GM18502 (cell line): ENCODE results near the gene LCA5.
"Not testable (repeated sequence)": the region's sequence is repeated elsewhere in the genome, so short reads cannot be mapped to it uniquely, and the experiment has no call there.

Source experiments
- ATAC-seq: cut with Tn5 transposase; IDR thresholded peaks from one replicate; pipeline ENCODE4 v1.9.1; 2021; ENCODE audit warnings: mild to moderate bottlenecking; ENCODE audit not compliant: unreplicated experiment, poor library complexity

LCA5 gene

DNA sequence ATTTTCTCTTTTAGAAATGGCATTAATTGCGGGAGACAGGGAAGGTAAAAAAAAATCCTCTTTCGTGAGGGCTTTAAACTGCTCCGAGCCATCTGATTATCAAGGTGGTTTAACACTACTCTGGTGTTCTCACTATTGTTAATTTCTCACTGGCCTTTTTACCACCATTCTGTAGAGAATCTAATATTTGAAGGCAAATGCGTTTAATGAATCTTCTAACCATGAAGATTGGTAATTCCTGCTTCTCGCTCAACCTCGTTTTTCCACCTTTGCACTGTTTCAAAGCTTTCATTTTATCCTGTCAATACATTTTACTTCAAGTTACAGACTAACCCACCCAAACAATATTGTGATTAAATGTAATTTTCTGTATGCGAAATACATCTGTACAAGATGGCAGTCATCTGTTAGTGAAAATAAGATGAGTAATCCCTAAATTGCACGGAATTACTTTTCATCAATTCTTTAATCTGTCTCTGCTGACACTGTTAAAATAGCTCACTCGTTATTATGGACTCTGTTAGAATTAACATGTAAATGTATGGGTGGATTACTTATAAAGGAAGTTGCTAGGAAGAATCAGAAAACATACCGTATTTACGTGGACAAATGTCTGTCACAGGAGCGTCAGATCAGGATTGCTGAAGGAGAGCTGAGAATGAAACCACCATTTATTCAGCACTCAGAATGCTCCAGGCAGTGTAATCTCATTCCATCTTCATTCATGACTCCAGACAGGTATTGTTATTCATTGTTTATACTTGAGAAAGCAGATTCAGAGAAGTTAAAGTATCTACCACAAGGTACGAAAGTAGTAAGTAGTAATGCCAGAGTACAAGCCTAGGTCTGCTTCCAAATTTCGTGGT lies 1.1 kb upstream of the LCA5 start:
- no peak for ATAC-seq

DNA sequence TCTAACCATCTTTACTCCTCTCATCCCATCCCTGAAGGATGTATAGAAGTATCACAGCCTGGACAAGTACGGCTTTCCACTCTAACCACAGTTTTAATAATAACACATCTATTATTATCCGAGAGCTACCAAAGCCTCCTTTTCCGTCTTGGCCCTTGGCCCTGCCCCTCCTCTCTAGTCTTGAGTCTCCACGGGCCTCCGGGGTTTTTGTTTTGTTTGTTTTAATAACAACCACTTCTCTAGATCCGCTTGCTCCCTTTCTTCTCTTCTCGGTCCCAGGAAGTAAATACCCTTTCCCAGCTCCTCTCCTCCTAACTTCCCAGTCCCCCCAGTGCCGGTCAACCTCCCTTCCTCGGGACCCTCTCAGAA lies 661 bp downstream of the LCA5 start:
- ATAC-seq = no peak

DNA sequence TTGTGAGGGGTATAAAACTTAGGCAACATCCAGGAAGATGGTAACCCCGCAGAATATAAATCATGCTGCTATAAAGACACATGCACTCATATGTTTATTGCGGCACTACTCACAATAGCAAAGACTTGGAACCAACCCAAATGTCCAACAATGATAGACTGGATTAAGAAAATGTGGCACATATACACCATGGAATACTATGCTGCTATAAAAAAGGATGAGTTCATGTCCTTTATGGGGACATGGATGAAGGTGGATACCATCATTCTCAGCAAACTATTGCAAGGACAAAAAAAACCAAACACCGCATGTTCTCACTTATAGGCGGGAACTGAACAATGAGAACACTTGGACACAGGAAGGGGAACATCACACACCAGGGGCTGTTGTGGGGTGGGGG lies 7.7 kb downstream of the LCA5 start:
- ATAC-seq = not testable (repeated sequence)

DNA sequence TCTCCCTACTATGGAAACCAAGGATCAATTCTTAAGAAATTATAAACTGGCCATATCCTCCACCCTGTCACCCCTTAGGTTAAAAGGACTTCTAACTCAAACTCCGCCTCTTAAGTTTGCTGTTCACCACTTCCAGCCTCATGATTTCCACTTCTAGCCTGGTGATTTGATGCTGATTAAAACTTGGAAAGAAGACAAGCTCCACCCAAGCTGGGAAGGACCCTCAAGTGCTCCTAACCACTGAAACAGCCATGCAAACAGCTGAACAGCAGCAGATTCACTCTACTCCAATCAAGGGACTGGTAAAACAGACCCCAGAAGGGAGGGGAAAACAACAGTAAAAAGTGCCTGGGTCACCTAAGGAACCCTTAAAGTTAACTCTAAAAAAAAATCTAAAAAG lies 10.3 kb downstream of the LCA5 start:
- no peak for ATAC-seq

DNA sequence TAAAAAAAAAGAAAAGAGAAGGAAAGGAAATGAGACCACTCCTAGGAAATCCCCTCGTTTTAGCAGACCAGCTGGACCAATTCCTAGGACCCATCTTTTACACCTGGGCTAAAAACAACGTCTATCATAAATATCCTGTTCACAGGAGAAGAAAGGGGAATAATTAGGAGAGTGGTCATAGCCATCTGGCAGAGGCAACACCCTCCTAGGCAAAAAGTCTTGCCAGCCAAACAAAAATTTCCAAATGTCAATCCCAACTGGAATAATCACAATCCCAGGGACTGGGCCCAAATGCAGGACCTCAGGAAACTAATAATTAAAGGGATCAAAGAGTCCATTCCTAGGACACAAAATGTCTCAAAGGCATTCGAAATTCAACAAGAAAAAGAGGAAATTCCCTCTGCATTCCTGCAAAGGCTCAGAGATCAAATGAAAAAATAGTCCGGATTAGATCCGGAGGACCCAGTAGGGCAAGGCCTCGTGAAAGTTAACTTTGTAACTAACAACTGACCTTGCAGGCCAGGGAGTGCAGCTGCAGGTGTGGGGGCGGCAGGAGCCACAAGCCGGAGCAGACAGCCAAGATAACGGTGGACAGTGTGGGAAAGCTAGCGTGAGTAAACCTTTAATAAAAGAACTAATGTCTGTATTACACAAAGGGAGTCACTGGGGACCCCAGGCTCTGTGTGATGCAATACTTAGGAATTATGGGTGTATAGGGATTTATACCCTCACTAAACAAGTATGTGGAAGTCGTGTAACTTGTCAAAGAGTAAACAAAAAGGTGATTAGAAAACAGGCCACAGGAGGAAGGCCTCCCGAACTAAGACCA lies 11.7 kb downstream of the LCA5 start:
- ATAC-seq = no peak

DNA sequence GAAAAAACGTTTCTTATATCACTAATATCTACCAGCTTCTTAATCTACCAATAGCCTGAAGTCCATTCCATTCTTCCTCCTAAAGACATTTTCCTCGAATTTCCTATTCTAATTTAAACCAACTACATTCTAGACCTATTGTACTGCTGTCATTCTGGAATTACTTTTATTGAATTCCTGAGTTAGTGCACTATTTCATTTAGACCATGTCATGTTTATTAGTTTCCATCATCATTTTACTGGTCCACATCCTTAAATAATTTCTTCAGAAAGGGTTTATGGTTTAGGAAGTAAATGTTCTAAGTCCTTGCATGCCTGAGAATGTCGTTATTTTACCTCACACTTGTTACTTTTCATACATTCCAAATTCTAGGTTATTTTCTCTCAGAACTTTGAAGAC lies 13.2 kb downstream of the LCA5 start:
- no peak for ATAC-seq

DNA sequence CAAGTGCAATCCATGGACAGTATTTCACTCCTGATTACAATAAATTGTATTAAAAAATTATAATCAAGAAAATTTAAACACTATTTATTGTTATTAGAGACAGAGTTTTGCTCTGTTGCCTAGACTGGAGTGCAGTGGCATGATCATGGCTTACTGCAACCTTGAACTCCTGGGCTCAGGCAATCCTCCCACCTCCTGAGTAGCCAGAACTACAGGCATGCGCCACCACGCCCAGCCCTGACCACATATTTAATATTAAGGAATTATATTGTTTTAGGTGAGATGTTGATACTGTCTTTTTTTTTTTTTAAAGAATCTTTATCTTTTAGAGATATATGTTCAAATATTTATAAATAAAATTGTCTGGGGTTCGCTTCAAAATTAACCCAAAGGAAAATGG lies 14.6 kb downstream of the LCA5 start:
- no peak for ATAC-seq

DNA sequence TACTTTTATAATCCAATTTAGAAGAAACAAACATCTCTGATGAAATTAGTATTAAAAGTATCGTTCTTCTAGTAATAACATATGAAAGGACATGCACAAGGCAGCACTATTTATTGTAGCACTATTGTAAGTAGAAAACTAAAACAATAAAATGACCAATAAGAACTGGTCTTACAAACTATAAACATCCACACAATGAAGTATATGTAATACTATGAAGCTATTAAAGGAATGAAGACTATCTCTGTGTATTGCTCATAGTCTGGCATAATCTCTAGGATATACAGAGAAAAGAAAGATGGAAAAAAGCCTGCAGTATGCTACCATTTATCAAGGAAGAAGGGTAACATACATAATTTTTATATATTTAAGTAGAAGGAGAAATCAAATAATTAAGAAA lies 16.7 kb downstream of the LCA5 start:
- ATAC-seq = no peak

DNA sequence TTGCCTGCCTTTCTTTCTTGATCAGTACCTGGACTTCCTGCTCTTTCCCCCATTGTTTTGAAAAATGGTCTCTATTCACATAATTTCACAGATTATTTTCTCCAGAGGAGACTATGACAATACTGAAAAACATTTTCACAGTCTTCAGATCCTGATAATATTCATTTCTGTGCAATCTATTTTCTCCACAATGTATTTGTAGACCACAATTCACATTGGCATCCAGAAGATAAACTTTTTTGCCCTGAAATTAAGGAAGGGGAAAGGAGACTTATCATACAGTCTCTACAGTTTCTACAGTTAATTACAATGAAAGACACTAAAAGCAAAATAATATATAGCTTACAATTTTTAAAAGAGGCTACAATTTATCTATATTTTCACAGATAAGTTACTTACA lies 18.4 kb downstream of the LCA5 start:
- no peak for ATAC-seq

DNA sequence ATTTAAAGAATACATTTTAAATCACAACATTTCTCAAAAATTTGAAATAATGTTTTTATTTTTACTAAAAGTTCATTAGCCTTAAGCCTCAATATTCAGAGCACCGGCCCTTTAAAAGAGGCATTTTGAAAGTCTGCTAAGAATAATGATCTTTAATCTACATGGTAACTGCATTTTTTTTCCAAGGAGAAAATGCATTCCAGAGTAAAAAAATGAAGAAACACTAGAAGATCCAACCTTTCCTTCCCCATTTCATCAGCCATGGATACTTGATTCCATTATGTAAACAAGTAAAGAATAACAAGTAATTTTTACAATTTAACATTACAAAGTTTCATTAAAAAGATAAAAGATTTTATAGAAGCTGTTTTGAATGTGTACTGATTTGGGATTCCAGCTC lies 21.8 kb downstream of the LCA5 start:
- ATAC-seq = no peak

DNA sequence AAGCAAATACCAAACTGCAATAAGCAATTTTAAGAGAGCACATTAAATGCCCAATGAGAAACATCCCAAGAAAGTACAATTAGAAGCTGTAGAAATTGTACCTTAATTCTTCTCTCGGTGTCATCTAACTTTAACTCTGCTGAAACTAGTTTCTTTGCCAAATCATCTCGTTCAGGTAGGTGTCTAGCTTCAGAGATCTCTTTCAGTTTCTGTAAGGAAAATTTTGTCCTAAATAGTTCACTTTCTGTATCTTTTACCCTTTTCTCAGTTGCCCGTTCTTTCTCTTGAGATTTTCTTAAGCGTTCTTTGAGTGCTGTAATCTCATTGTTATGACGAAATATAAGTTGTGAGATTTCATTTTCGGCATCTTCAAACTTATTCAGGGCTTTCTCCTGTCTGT lies 24.1 kb downstream of the LCA5 start:
- no peak for ATAC-seq

DNA sequence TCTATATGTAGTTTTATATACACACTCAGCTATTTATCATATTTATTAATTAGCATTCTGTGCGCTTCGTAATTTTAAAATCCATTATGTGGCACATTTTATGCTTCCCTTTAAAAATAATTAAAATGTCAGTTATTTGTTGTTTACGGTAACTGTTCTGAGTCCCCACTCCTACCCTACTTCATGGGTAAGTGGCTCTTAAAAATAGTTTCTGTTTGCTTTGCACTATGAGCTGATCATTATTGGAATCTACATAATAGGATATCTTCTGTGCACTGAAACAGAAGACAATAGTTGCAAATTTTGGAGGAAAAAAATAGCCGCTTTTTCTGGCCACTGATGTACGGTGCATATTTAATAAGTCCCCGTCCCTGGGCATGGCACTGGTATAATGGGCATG lies 25.2 kb downstream of the LCA5 start:
- no peak for ATAC-seq

DNA sequence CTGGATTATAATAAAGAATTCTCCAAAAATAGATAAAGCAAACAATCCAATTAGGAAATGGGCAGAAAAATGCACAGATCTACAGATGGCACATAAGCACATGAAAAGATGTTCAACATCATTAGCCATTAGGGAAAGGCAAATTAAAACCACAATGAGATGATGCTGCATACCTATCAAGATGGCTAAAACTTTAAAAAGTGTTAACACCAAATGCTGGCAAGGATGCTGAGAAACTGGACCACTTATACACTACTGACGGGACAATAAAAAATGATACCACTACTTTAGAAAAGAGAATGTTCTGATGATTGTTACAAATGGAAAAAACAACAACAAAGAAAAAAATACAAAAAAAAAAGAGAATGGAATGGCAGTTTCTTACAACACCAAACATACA lies 26.5 kb downstream of the LCA5 start:
- ATAC-seq = no peak

DNA sequence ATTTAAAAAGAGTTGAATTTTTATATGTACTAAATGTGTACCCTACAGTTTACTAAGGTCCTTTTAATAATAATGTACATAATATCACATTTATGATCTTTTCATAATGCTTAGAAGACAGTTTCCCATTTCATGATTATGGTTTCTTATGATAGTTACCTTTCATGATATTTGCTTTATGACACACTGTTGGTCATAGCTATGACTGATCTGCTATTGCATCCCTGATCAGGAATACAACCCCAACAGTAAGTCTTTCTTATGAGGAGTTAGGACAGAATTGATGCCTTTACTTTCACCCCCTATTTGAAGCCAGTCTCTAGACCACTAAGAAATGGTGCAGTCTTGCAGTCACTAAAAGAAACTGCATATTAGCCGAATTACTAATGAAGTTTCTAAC lies 31.0 kb downstream of the LCA5 start:
- ATAC-seq = no peak

DNA sequence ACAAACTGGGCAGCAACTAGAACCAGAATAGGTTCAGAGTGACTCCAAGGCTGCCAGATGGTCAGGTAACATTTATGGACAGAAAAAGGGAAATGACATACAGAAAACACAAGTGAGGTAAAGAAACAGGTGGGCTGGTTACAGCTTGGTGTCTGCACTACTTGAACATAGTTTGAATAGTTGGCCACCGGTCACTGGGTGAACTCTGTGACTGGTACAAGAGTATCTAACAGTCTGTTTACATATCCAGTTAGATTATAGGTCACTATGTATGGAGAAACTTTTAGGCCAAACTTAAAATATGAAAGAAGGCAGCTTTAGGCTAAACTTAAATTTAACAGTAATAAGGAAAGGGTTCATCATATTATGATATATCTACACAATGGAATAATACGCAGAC lies 32.9 kb downstream of the LCA5 start:
- no peak for ATAC-seq

DNA sequence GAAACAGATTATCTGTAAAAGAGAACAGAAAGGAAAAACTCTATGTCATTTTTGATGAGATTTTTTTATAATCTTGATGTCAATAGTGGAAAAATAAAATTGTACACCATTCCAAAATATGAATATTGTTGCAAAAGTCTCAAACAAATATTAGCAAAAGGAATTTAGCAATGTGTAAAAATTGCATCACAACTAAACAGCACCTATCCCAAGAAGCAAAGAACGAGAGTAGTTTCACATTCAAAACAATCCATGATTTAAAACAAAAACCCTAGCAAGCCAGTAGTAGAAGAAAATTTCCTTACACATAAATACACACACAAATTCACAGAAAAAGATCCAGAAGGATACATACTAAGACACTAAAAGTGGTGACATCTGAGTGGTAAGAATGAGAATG lies 38.4 kb downstream of the LCA5 start:
- no peak for ATAC-seq

DNA sequence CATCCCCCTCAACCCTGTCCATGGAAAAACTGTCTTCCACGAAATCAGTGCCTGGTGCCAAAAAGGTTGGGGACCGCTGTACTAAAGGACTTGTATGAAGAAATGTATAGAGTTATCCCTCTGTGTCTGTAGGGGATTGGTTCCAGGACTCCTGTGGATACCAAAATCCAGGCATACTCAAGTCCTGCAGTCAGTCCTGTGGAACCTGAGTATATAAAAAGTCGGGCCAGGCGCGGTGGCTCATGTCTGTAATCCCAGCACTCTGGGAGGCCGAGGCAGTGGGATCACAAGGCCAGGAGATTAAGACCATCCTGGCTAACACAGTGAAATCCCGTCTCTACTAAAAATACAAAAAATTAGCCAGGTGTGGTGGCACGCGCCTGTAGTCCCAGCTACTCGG lies 42.0 kb downstream of the LCA5 start:
- no peak for ATAC-seq

DNA sequence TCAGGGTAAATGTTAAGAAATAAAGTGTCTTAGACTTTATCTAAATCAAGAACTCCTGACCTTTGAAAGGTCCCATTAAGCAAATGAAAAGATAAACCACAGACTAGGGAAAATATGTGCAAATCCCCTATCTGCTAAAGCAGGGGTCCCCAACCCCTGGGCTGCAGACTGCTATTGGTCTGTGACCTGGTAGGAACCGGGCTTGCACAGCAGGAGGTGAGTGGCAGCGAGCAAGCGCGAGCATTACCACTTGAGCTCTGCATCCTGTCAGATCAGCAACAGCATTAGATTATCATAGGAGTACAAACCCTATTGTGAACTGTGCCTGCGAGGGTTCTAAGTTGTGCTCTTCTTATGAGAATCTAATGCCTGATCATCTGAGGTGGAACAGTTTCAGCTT lies 42.4 kb downstream of the LCA5 start:
- ATAC-seq = no peak

DNA sequence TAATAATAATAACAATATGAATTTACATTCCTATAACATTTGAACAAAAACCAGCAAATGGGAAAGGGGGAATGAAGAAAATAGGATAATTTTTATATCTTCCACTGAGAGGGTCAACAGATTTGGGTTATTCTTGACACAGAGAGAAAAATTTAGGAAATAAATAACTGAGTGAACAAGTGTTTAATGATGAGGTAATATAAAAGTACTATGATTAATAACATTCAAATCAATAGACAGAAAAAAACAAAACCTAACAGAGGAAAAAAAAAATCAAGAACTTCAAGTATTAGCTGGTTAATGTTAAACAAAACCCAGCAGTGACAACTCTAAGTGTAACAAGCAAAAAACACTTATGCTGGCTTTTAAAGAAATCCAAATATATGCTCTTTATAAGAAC lies 66.5 kb downstream of the LCA5 start:
- ATAC-seq = no peak

DNA sequence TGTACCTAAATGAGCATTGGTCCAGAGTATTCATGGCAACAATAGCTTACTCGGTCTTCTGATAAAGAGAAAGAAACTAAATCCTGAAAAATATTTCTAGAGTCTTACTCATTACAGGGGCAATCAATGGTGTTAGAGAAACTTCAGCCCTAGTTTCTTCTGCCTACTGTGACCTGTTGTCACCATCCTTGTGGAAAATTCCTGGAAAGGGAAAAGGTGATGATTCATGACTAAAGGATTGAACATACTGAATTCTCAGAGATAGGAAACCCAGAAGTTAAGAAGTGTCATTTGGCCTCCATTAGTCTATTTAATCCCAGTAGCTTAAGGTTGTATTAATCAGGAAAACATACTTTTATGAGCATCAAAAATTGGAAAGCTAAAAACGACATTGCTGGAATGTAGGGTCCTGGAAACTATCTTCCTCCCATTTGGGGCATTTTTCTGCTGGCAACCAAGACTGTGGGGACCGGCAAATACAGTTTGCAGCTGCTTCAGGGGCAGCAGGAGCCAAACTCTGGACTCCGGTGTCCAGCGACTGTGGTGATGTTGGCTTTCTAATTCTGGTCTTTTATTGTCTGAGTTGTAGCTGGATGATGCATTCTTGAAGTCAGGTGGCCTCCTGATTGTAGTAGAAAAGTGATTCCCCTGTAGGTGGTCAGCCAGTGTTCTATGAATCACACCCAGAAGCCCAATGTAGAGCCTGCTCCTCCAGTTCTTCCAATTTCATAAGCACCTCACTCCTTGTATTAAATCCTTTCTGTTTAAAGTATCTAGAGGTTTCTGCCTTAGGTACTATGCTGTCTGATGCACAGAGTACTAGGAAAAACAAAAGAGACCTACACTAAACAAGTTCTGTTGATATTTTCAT lies 67.6 kb downstream of the LCA5 start:
- ATAC-seq = no peak

DNA sequence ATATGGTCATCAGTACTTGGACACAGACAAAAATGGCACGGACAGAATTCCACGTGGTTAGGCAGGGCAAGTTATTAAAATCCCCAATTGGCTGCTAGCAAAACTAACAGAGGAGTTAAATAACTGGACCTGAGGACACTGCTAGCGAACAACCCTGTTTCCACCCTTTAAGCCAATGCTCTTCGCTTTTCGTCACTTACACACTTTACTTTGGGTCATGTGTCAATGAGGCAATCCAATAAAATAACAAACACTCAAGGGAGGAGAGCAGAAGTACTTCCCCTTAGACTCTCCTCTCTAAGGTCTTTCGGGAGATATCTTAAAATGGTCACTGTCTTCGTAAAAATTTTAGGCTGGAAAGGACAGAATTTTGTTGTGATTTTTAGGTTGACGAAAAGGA lies 68.6 kb downstream of the LCA5 start:
- ATAC-seq = no peak
